H9 (cell line): ENCODE measurements around the gene RMI2. TPM values are rescaled to one million over a fixed set of nuclear protein-coding genes. Genes with fewer than 3 reads are reported as not detected.

Experiments used
- DNase-seq: peaks from one replicate; pipeline ENCODE4 v3.0.0-alpha.2; 2017
- H2AFZ ChIP-seq: one replicate; pipeline ENCODE4 v1.6.1; 2013; ENCODE audit warnings: mild to moderate bottlenecking, low read length, control low read depth, moderate library complexity
- H2AK5ac ChIP-seq: 2 replicates; pipeline ENCODE4 v1.6.1; 2013; ENCODE audit warnings: low read length, control low read depth, mixed read lengths; ENCODE audit not compliant: insufficient read length
- H2BK120ac ChIP-seq: one replicate; pipeline ENCODE4 v1.6.1; 2013; ENCODE audit warnings: low read depth, mild to moderate bottlenecking, low read length, control low read depth, inconsistent platforms; ENCODE audit not compliant: poor library complexity, severe bottlenecking
- H2BK12ac ChIP-seq: 2 replicates; pipeline ENCODE4 v1.6.1; 2013; ENCODE audit warnings: low read length, control low read depth, mixed read lengths, low read depth; ENCODE audit not compliant: insufficient read length
- H2BK15ac ChIP-seq: 2 replicates; pipeline ENCODE4 v1.6.1; 2013; ENCODE audit warnings: low read depth, low read length, control low read depth
- H2BK20ac ChIP-seq: one replicate; pipeline ENCODE4 v1.6.1; 2013; ENCODE audit warnings: low read depth, mild to moderate bottlenecking, low read length, control low read depth, inconsistent platforms; ENCODE audit not compliant: poor library complexity, severe bottlenecking
- H2BK5ac ChIP-seq: 2 replicates; pipeline ENCODE4 v1.6.1; 2013; ENCODE audit warnings: low read length, control low read depth, mixed read lengths; ENCODE audit not compliant: insufficient read length
- H3K14ac ChIP-seq: 2 replicates; pipeline ENCODE4 v1.6.1; 2013; ENCODE audit warnings: low read length, control low read depth; ENCODE audit not compliant: insufficient read depth
- H3K18ac ChIP-seq: 2 replicates; pipeline ENCODE4 v1.6.1; 2013; ENCODE audit warnings: low read depth, mild to moderate bottlenecking, mixed read lengths, low read length, control low read depth; ENCODE audit not compliant: insufficient read length
- H3K23ac ChIP-seq: 2 replicates; pipeline ENCODE4 v1.6.1; 2013; ENCODE audit warnings: low read length, control low read depth, mixed read lengths, low read depth; ENCODE audit not compliant: insufficient read length
- H3K23me2 ChIP-seq: 2 replicates; pipeline ENCODE4 v1.6.1; 2013; ENCODE audit warnings: low read depth, mild to moderate bottlenecking, mixed read lengths, low read length, control low read depth; ENCODE audit not compliant: insufficient read length, poor library complexity, severe bottlenecking
- H3K27ac ChIP-seq: 2 replicates; pipeline ENCODE4 v1.5.1; 2013; ENCODE audit warnings: low read length, control low read depth, mixed read lengths, low read depth; ENCODE audit not compliant: insufficient read length
- H3K27me3 ChIP-seq: 2 replicates; pipeline ENCODE4 v1.6.1; 2013; ENCODE audit warnings: low read length, control low read depth, inconsistent platforms; ENCODE audit not compliant: insufficient read depth
- H3K4ac ChIP-seq: 2 replicates; pipeline ENCODE4 v1.6.1; 2013; ENCODE audit warnings: low read depth, mild to moderate bottlenecking, control low read depth, inconsistent platforms, low read length, moderate library complexity
- H3K4me1 ChIP-seq: 2 replicates; pipeline ENCODE4 v1.6.1; 2013; ENCODE audit warnings: low read length, control low read depth, inconsistent platforms; ENCODE audit not compliant: insufficient read depth
- H3K4me2 ChIP-seq: 2 replicates; pipeline ENCODE4 v1.6.1; 2013; ENCODE audit warnings: low read length, control low read depth, mixed read lengths; ENCODE audit not compliant: insufficient read length, insufficient read depth
- H3K56ac ChIP-seq: 2 replicates; pipeline ENCODE4 v1.6.1; 2013; ENCODE audit warnings: low read depth, mild to moderate bottlenecking, mixed read lengths, low read length, control low read depth; ENCODE audit not compliant: insufficient read length
- H3K79me1 ChIP-seq: 2 replicates; pipeline ENCODE4 v1.6.1; 2013; ENCODE audit warnings: low read depth, mild to moderate bottlenecking, moderate library complexity, low read length, control low read depth, inconsistent platforms; ENCODE audit not compliant: insufficient read depth, poor library complexity, severe bottlenecking
- H3K79me2 ChIP-seq: 2 replicates; pipeline ENCODE4 v1.6.1; 2013; ENCODE audit warnings: low read length, control low read depth, inconsistent platforms; ENCODE audit not compliant: insufficient read depth
- H3K9ac ChIP-seq: 2 replicates; pipeline ENCODE4 v1.6.1; 2013; ENCODE audit warnings: low read length, control low read depth, mixed read lengths; ENCODE audit not compliant: insufficient read length; ENCODE audit errors: extremely low read depth
- H3K9me3 ChIP-seq: one replicate; pipeline ENCODE4 v1.6.1; 2013; ENCODE audit warnings: low read depth, low read length, inconsistent platforms; ENCODE audit not compliant: control insufficient read depth
- H3T11ph ChIP-seq: one replicate; pipeline ENCODE4 v1.6.1; 2013; ENCODE audit warnings: mild to moderate bottlenecking, low read length, control low read depth, inconsistent platforms
- H4K20me1 ChIP-seq: one replicate; pipeline ENCODE4 v1.6.1; 2013; ENCODE audit not compliant: control insufficient read depth, insufficient read length, insufficient read depth
- H4K5ac ChIP-seq: 2 replicates; pipeline ENCODE4 v1.6.1; 2013; ENCODE audit warnings: low read depth, mild to moderate bottlenecking, mixed read lengths, low read length, control low read depth; ENCODE audit not compliant: insufficient read length
- H4K8ac ChIP-seq: replicated peaks from 2 replicates; pipeline ENCODE4 v1.6.1; 2013; ENCODE audit warnings: low read length, control low read depth, mixed read lengths, low read depth; ENCODE audit not compliant: insufficient read length
- H4K91ac ChIP-seq: 2 replicates; pipeline ENCODE4 v1.6.1; 2013; ENCODE audit warnings: low read depth, mild to moderate bottlenecking, moderate library complexity, mixed read lengths, low read length, control low read depth; ENCODE audit not compliant: insufficient read length
- H3K27ac Mint-ChIP-seq, 3 experiments: 2 replicates in 2 of 3; 3 replicates in 1 of 3; pipeline ENCODE4 v1.8.0; 2020 to 2021; ENCODE audit warnings: mixed read lengths in 3 of 3, mild to moderate bottlenecking in 1 of 3, moderate library complexity in 1 of 3
- H3K27me3 Mint-ChIP-seq: 2 replicates; pipeline ENCODE4 v1.8.0; 2021; ENCODE audit warnings: low read depth, mild to moderate bottlenecking, moderate library complexity, mixed read lengths
- H3K36me3 Mint-ChIP-seq, 3 experiments: 2 replicates in 2 of 3; 3 replicates in 1 of 3; pipeline ENCODE4 v1.8.0; 2020 to 2021; ENCODE audit warnings: low read depth in 3 of 3, mixed read lengths in 3 of 3; ENCODE audit not compliant: insufficient read depth in 1 of 3
- H3K4me1 Mint-ChIP-seq, 2 experiments: 2 replicates each; pipeline ENCODE4 v1.8.0; 2020; ENCODE audit warnings: mixed read lengths in 2 of 2
- H3K4me3 Mint-ChIP-seq, 2 experiments: 2 replicates in 1 of 2; 3 replicates in 1 of 2; pipeline ENCODE4 v1.8.0; 2020 to 2021; ENCODE audit warnings: mild to moderate bottlenecking in 2 of 2, mixed read lengths in 2 of 2, moderate library complexity in 1 of 2
- H3K9me3 Mint-ChIP-seq, 2 experiments: 2 replicates in 1 of 2; 3 replicates in 1 of 2; pipeline ENCODE4 v1.8.0; 2020; ENCODE audit warnings: mild to moderate bottlenecking in 2 of 2, mixed read lengths in 2 of 2, moderate library complexity in 1 of 2
- WGBS: extraction: QIAGEN DNeasy Blood & Tissue Kit; methylation state at CpG from one replicate; pipeline ENCODE4 v1.1.7; 2013; ENCODE audit warnings: missing lambda C conversion rate, low lambda C conversion rate, mixed read lengths; ENCODE audit not compliant: insufficient read length; ENCODE audit errors: extremely low coverage; 5-methylcytosine and 5-hydroxymethylcytosine counted together
- total RNA-seq: library from RNA; stranded (reverse); gene quantifications from 2 replicates; pipeline ENCODE4 v1.2.1, GENCODE V29; 2021
- TF ChIP-seq, protein P1 (sequence below): fragments of 200-600 bp; sonication (generic); conservative IDR thresholded peaks from 3 replicates; pipeline ENCODE4 v1.8.0; 2021; ENCODE audit warnings: antibody characterized with exemption, mild to moderate bottlenecking

RMI2 gene
- total RNA-seq, 1 experiment from 2014 or later, result 57.6 TPM

DNA sequence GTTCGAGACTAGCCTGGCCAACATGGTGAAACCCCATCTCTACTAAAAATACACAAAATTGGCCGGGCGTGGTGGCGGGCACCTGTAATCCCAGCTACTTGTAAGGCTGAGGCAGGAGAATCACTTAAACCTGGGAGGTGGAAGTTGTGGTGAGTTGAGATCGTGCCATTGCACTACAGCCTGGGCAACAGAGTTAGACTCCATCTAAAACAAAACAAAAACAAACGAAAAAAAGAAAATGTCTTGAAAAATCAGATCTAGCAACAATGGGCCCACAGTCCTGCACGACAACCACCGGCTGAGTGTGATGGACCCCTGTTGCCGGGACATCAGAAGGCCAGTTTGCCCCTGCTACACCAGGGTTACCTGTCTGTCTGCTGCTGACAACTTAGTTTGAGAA is 3.9 kb upstream of the RMI2 start:
- no peaks in the 10 kb centered on the region for H3K27me3 ChIP-seq
- H2BK15ac ChIP-seq, result no peak overlapping the region
- H3K27ac ChIP-seq, result no peak overlapping the region
- H3K79me2 ChIP-seq, result peaks cover under 1% of the 10 kb centered on the region; the same call in 1 of the 2 replicates
- Mint-ChIP-seq H3K27ac (peak overlapping the region in 2 of 3 experiments; percentile 44 to 76; a peak in 3 of 7 replicates), H3K4me1 (peaks cover 21 to 31% of the 10 kb centered on the region in 2 experiments), H3K36me3 (peaks cover 7 to 11% (median 9%) of the 10 kb centered on the region in 3 experiments; a peak in 6 of 7 replicates), H3K27me3 (no peaks in the 10 kb centered on the region), H3K9me3 (peaks cover 7 to 10% of the 10 kb centered on the region in 2 experiments), H3K4me3 (0 out of 5 replicates have a peak overlapping the region, but pooled peaks of 1 of the 2 experiments have one; percentile 28)
- H4K91ac ChIP-seq, result no peak overlapping the region
- no peak overlapping the region for H4K5ac ChIP-seq
- no peak overlapping the region for H4K8ac ChIP-seq
- no peak overlapping the region for H2BK20ac ChIP-seq
- H2BK120ac ChIP-seq, result no peak overlapping the region
- H3K4me2 ChIP-seq, result no peak overlapping the region
- H3K9me3 ChIP-seq, result no peaks in the 10 kb centered on the region
- no peak overlapping the region for H3K14ac ChIP-seq
- no peak overlapping the region for H2AFZ ChIP-seq
- no peak overlapping the region for H2BK12ac ChIP-seq
- H3K79me1 ChIP-seq, result no peaks in the 10 kb centered on the region
- no CpG with 5 or more reads among the region's 9 CpGs for WGBS
- H3K4me1 ChIP-seq, result peaks cover 2% of the 10 kb centered on the region; the same call in 1 of the 2 replicates
- no peak overlapping the region for H3T11ph ChIP-seq
- no peak overlapping the region for H2BK5ac ChIP-seq
- no peaks in the 10 kb centered on the region for H4K20me1 ChIP-seq
- no peak for DNase-seq
- no peak overlapping the region for H3K9ac ChIP-seq
- H3K18ac ChIP-seq, result no peak overlapping the region
- H2AK5ac ChIP-seq, result no peak overlapping the region
- H3K23me2 ChIP-seq, result peaks cover 3% of the 10 kb centered on the region
- no peak overlapping the region for H3K23ac ChIP-seq
- TF ChIP-seq, protein P1, sequence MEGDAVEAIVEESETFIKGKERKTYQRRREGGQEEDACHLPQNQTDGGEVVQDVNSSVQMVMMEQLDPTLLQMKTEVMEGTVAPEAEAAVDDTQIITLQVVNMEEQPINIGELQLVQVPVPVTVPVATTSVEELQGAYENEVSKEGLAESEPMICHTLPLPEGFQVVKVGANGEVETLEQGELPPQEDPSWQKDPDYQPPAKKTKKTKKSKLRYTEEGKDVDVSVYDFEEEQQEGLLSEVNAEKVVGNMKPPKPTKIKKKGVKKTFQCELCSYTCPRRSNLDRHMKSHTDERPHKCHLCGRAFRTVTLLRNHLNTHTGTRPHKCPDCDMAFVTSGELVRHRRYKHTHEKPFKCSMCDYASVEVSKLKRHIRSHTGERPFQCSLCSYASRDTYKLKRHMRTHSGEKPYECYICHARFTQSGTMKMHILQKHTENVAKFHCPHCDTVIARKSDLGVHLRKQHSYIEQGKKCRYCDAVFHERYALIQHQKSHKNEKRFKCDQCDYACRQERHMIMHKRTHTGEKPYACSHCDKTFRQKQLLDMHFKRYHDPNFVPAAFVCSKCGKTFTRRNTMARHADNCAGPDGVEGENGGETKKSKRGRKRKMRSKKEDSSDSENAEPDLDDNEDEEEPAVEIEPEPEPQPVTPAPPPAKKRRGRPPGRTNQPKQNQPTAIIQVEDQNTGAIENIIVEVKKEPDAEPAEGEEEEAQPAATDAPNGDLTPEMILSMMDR, result no peak
- no peak overlapping the region for H3K56ac ChIP-seq
- H3K4ac ChIP-seq, result no peak overlapping the region
